Tibial artery (tissue), 4 donors: ENCODE data around the gene TRIM33.

Source experiments
- DNase-seq, 2 donors: peaks; one replicate each; pipeline ENCODE4 v3.0.0-alpha.2; 2019
- H3K27ac ChIP-seq, 2 donors: fragments of 200-600 bp; sonication (generic) in 1 of 2; 1 replicate in 1 of 2; 2 replicates in 1 of 2; pipeline ENCODE4 v1.5.1; 2018 to 2019; ENCODE audit warnings: mild to moderate bottlenecking in 1 of 2
- H3K27me3 ChIP-seq, 2 donors: fragments of 200-600 bp; sonication (generic) in 1 of 2; one replicate each; pipeline versions ENCODE4 v1.5.1 to v1.6.0; 2016 to 2019
- H3K36me3 ChIP-seq, 3 donors: fragments of 200-600 bp; sonication (generic) in 2 of 3; one replicate each; pipeline ENCODE4 v1.5.1; 2016 to 2019; ENCODE audit warnings: mild to moderate bottlenecking in 2 of 3
- H3K4me1 ChIP-seq, 4 donors: fragments of 200-600 bp; sonication (generic) in 2 of 4; 1 replicate in 3 of 4; 2 replicates in 1 of 4; pipeline ENCODE4 v1.5.1; 2016 to 2019
- H3K4me3 ChIP-seq, 2 donors: fragments of 200-600 bp; sonication (generic) in 1 of 2; 1 replicate in 1 of 2; 2 replicates in 1 of 2; pipeline ENCODE4 v1.5.1; 2018 to 2019; ENCODE audit warnings: mild to moderate bottlenecking in 2 of 2
- H3K9me3 ChIP-seq, 3 donors: fragments of 200-600 bp; sonication (generic) in 1 of 3; one replicate each; pipeline ENCODE4 v1.5.1; 2016 to 2019
- intact Hi-C: fragments of 100-400 bp; cut with DNase I; formaldehyde crosslinking; loops from one replicate; pipeline ENCODE4 v1.15.0; 2023; ENCODE audit warnings: low total_unique reads
- TF ChIP-seq, protein P1 (sequence below), 2 experiments: fragments of 200-600 bp in 1 of 2; fragments of 450-650 bp in 1 of 2; IDR thresholded peaks; one replicate each; pipeline ENCODE4 v1.5.1; 2017 to 2019; ENCODE audit warnings: antibody characterized with exemption in 2 of 2, mild to moderate bottlenecking in 1 of 2, moderate library complexity in 1 of 2

The TRIM33 gene

DNA sequence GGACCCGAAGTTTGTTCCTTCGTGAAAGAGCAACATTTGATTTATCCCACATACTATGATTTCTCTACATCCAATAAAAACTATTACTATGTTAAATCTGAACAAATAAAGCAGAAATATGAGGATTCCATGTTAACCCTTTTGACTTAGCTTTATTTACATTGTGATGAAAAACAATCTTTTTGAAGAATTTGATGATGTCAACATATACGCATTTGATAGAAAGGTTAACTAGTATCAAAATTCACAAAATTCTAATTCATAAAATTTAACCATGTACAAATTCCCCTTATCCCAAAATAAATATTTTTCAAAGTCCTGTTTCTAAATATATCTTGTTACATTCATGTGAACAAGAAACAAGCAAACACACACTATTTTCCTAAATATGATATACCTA is 74.2 kb downstream of the TRIM33 start:
- H3K36me3 ChIP-seq: peaks cover 0 to 18% (median 6%) of the 10 kb centered on the region in 3 donors
- no peak for DNase-seq
- peaks cover 0 to 6% (median 3%) of the 10 kb centered on the region in 4 donors for H3K4me1 ChIP-seq
- intact Hi-C loops: no loop called here
- no peaks in the 10 kb centered on the region for H3K27me3 ChIP-seq
- TF ChIP-seq, protein P1, sequence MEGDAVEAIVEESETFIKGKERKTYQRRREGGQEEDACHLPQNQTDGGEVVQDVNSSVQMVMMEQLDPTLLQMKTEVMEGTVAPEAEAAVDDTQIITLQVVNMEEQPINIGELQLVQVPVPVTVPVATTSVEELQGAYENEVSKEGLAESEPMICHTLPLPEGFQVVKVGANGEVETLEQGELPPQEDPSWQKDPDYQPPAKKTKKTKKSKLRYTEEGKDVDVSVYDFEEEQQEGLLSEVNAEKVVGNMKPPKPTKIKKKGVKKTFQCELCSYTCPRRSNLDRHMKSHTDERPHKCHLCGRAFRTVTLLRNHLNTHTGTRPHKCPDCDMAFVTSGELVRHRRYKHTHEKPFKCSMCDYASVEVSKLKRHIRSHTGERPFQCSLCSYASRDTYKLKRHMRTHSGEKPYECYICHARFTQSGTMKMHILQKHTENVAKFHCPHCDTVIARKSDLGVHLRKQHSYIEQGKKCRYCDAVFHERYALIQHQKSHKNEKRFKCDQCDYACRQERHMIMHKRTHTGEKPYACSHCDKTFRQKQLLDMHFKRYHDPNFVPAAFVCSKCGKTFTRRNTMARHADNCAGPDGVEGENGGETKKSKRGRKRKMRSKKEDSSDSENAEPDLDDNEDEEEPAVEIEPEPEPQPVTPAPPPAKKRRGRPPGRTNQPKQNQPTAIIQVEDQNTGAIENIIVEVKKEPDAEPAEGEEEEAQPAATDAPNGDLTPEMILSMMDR (IDR thresholded peaks at IDR 0.05): no peak
- no peak overlapping the region for H3K4me3 ChIP-seq
- H3K9me3 ChIP-seq: no peaks in the 10 kb centered on the region
- no peak overlapping the region for H3K27ac ChIP-seq

- Histone ChIP-seq H3K27ac (no peak overlapping the region), H3K9me3 (no peaks in the 10 kb centered on the region), H3K36me3 (peaks cover 0 to 11% (median 6%) of the 10 kb centered on the region in 3 donors), H3K27me3 (no peaks in the 10 kb centered on the region), H3K4me3 (no peak overlapping the region), H3K4me1 (peaks cover 0 to 6% (median 3%) of the 10 kb centered on the region in 4 donors)
- no peak for DNase-seq
- TF ChIP-seq, protein P1 (IDR thresholded peaks at IDR 0.05): no peak
- intact Hi-C loops: no loop called here
Measured at GRCh38 chr1:114435088-114435715, 75.8 kb downstream of the TRIM33 start.

- Histone ChIP-seq H3K27ac (no peak overlapping the region), H3K36me3 (peaks cover 9 to 19% (median 11%) of the 10 kb centered on the region in 3 donors), H3K27me3 (no peaks in the 10 kb centered on the region), H3K4me3 (no peak overlapping the region), H3K4me1 (no peaks in the 10 kb centered on the region), H3K9me3 (no peaks in the 10 kb centered on the region)
- intact Hi-C loops: no loop called here
- no peak for DNase-seq
- TF ChIP-seq, protein P1 (IDR thresholded peaks at IDR 0.05): no peak
Measured at GRCh38 chr1:114431026-114431425, 80.0 kb downstream of the TRIM33 start.

- DNase-seq: no peak
- TF ChIP-seq, protein P1 (IDR thresholded peaks at IDR 0.05): peak; percentile 44 to 59
- H3K4me1 ChIP-seq: no peaks in the 10 kb centered on the region
- no peaks in the 10 kb centered on the region for H3K9me3 ChIP-seq
- peaks cover 27 to 47% (median 34%) of the 10 kb centered on the region in 3 donors for H3K36me3 ChIP-seq
- H3K27me3 ChIP-seq: no peaks in the 10 kb centered on the region
- no peak overlapping the region for H3K27ac ChIP-seq
- intact Hi-C loops: loop anchor here (1.0 kb wide), 1 partner anchor 82 kb away; no protein-coding TSS in a partner anchor
- H3K4me3 ChIP-seq: no peak overlapping the region
Measured at GRCh38 chr1:114428083-114428754, 82.8 kb downstream of the TRIM33 start.

GRCh38 chr1:114427612-114428011 is 83.4 kb downstream of the TRIM33 start:
- Histone ChIP-seq H3K27me3 (no peaks in the 10 kb centered on the region), H3K9me3 (no peaks in the 10 kb centered on the region), H3K36me3 (peaks cover 23 to 47% (median 34%) of the 10 kb centered on the region in 3 donors), H3K4me3 (no peak overlapping the region), H3K4me1 (no peaks in the 10 kb centered on the region), H3K27ac (no peak overlapping the region)
- intact Hi-C loops: loop anchor here (1.0 kb wide), 1 partner anchor 81 kb away; no protein-coding TSS in a partner anchor
- TF ChIP-seq, protein P1 (IDR thresholded peaks at IDR 0.05): no peak
- no peak for DNase-seq
